NCI-H524 (cell line): ENCODE results near the gene TEDC2.

Source experiments
- DNase-seq, 2 experiments: peaks; one replicate each; lab custom pipeline; 2025; lab: John Stamatoyannopoulos, UW

TEDC2 gene

DNA sequence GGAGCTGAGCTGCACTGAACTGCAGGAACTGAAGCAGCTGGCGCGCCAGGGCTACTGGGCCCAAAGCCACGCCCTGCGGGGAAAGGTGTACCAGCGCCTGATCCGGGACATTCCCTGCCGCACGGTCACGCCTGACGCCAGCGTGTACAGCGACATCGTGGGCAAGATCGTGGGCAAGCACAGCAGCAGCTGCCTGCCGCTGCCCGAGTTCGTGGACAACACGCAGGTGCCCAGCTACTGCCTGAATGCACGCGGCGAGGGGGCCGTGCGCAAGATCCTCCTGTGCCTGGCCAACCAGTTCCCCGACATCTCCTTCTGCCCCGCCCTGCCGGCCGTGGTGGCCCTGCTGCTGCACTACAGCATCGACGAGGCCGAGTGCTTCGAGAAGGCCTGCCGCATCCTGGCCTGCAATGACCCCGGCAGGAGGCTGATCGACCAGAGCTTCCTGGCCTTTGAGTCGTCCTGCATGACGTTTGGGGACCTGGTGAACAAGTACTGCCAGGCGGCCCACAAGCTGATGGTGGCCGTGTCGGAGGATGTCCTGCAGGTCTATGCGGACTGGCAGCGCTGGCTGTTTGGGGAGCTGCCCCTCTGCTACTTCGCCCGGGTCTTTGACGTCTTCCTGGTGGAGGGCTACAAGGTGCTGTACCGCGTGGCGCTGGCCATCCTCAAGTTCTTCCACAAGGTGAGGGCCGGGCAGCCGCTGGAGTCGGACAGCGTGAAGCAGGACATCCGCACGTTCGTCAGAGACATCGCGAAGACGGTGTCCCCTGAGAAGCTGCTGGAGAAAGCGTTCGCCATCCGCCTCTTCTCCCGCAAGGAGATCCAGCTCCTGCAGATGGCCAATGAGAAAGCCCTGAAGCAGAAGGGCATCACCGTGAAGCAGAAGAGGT, 36.6 kb downstream of the TEDC2 start:
- DNase-seq = no peak

DNA sequence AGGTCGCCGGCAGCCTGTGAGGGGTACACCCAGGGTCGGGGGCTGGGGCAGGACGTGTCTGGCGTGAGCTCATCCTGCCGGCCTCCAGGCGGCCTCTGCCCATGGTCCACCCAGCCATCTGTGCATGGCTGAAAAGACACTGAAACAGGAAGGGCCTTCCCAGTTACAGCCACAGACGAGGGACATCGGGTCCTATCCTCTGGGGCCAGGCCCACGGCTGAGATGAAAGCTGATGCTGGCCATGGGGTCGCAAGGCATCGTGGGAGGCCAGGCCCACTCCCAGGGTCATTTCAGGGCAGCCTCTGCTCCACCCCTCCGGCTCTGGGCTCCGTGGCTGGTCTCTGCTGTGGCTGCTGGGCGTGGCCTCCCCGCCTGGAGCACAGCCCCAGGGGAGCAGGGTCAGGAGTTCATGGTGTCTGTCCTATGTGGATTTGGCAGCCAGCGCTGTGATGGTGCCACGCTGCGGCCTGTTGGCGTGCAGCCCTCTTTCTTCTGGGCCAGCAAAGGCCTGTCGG, 37.3 kb downstream of the TEDC2 start:
- no peak for DNase-seq

- no peak for DNase-seq
Measured at GRCh38 chr16:2497695-2498484, 38.0 kb downstream of the TEDC2 start.

GRCh38 chr16:2498531-2499253, 38.8 kb downstream of the TEDC2 start:
- no peak for DNase-seq

DNA sequence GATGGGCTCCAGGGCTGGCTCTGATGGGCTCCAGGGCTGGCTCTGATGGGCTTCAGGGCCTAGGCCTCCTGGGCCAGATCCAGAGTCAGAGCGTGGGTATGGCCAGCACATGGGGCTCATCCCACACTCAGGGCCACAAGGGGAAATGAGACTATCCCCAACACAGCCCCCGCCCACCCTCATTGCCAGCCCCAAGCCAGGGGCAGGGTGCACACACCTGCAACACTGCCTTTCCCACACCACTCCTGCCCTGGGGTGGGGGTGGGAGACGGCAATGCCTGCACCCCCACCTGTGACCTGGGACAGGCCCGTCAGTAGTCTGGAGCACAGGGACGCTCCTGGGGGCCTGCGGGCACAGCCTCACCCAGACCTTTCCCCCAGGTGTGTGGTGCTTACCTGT, 39.5 kb downstream of the TEDC2 start:
- no peak for DNase-seq

GRCh38 chr16:2499890-2500429, 40.1 kb downstream of the TEDC2 start:
- no peak for DNase-seq

GRCh38 chr16:2500430-2500917, 40.6 kb downstream of the TEDC2 start:
- DNase-seq = no peak

DNA sequence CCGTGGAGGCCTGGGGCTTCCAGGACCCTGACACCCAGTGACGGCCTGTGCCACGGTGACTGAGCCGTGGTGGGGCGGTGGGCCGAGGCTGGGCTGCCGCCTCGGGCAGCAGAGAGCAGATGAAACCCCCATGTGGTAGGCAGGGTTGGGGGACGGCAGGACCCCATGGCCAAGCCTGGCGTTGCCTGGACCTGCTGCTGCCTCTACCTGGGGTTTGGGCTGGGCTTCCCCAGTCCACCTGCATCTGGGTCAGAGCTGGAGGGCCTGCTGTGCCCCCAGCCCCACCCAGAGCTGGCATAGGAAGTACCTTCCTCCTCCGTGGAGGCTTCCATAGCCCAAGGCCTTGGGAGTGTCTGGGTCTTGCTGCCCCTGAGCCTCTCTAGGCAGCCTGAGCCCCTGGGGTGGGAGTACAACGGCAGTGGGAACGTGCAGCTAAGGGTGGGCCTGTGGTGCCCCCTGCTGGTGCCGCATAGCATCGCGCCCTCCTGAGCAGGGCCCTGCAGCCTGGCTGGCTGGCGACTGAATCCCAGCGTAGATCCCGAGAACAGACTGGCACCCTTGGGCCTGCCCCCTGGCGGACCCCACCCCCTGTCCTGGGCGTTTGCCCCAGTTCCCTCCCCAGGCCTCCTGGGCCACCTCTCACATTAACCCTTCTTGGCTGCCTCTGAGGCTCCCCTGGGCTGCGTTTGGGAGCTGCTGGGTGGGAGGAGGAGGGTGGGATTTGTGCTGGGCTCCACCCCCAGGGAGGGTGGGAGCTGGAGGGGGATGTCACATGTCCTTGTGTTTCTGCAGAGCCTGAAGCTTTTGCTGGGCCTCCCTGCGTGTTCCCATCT, 41.2 kb downstream of the TEDC2 start:
- DNase-seq = peak; percentile 83 to 92

- peak; percentile 45 to 61 for DNase-seq
Measured at GRCh38 chr16:2501946-2502895, 42.3 kb downstream of the TEDC2 start.

DNA sequence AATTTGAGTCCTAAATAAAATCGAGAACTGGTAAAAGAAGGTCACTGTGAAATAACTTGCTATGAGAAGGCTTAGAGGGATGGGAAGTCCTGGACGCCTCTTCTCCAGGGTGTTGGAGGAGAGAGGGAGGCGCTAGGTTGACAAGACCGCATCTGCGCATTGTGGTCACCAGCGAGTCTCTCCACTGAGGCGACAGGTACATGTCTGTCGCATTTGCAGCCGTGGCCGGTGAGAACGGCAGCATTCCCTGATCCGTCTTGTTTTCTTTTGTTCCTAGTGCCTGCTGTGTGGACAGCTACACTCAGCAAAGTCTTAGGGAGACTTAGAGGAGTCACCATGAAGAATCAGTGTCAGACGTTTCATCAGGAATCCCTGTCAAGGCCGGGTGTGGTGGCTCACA, 45.8 kb downstream of the TEDC2 start:
- no peak for DNase-seq

GRCh38 chr16:2507052-2507659, 47.2 kb downstream of the TEDC2 start:
- no peak for DNase-seq

DNA sequence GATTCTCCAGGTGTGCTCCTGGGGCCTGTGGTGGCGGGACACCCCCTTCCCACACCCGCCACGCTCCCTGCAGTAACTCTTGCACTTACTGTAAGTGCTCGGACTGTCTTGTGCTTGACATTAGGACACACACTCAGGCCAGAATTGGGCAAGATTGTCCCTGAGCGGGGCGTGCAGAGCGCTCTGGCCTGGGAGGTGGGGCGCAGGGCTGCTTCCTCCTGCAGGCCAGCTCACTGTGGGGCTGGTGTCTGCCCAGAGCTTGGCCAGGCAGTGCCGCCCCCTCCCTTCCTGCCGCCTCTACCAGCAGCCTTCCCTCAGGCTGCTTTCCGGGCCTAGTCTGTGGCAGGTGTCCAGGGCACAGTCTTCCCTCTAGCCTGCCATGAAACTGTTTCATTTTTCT, 47.8 kb downstream of the TEDC2 start:
- DNase-seq = no peak

GRCh38 chr16:2508722-2509400, 49.0 kb downstream of the TEDC2 start:
- DNase-seq = no peak

GRCh38 chr16:2511128-2511800, 51.4 kb downstream of the TEDC2 start:
- no peak for DNase-seq

GRCh38 chr16:2511996-2512734, 52.3 kb downstream of the TEDC2 start:
- DNase-seq = no peak

GRCh38 chr16:2512735-2513404, 53.0 kb downstream of the TEDC2 start:
- DNase-seq = peak in 1 of 2 experiments; percentile 60
